Psoas muscle (tissue), 8 donors: ENCODE measurements around the gene MFSD8. TPM values are rescaled to one million over a fixed set of nuclear protein-coding genes. Genes with fewer than 3 reads are reported as not detected.
"Not testable (repeated sequence)": the region's sequence is repeated elsewhere in the genome, so short reads cannot be mapped to it uniquely, and the experiment has no call there.

ENCODE experiments used
- ATAC-seq, 4 donors: fragments of 200-7000 bp; cut with Tn5 transposase; one replicate each; pipeline ENCODE4 v1.9.1; 2020; ENCODE audit warnings: moderate library complexity in 3 of 4, mild to moderate bottlenecking in 2 of 4
- DNase-seq, 2 donors: peaks; one replicate each; pipeline ENCODE4 v3.0.0-alpha.2; 2020
- H3K27ac ChIP-seq: fragments of 200-600 bp; one replicate; pipeline ENCODE4 v1.8.0; 2022
- H3K27me3 ChIP-seq, 3 donors: fragments of 200-600 bp in 1 of 3; one replicate each; pipeline versions ENCODE4 v1.6.1 to v1.8.0; 2013 to 2022; ENCODE audit warnings: low read length in 2 of 3, mild to moderate bottlenecking in 2 of 3, moderate library complexity in 1 of 3; ENCODE audit not compliant: insufficient read depth in 3 of 3
- H3K36me3 ChIP-seq, 2 donors: fragments of 200-600 bp in 1 of 2; one replicate each; pipeline versions ENCODE4 v1.6.1 to v1.8.0; 2013 to 2022; ENCODE audit warnings: low read depth in 1 of 2, mild to moderate bottlenecking in 1 of 2, moderate library complexity in 1 of 2; ENCODE audit not compliant: insufficient read depth in 1 of 2
- H3K4me1 ChIP-seq: fragments of 200-600 bp; one replicate; pipeline ENCODE4 v1.8.0; 2022
- H3K4me3 ChIP-seq: fragments of 200-600 bp; one replicate; pipeline ENCODE4 v1.8.0; 2022; ENCODE audit warnings: mild to moderate bottlenecking
- H3K9me3 ChIP-seq: fragments of 200-600 bp; one replicate; pipeline ENCODE4 v1.8.0; 2022
- CTCF ChIP-seq: fragments of 200-600 bp; IDR thresholded peaks from one replicate; pipeline ENCODE4 v1.8.0; 2022; ENCODE audit warnings: antibody characterized with exemption
- WGBS, 3 donors: extraction: QIAGEN DNeasy Blood & Tissue Kit; methylation state at CpG; one replicate each; pipeline versions ENCODE4 v1.1.6 to v1.1.7; 2013; 5-methylcytosine and 5-hydroxymethylcytosine counted together
- intact Hi-C, 2 donors: fragments of 100-400 bp; cut with DNase I; formaldehyde crosslinking; loops; one replicate each; pipeline versions ENCODE4 v1.11.0 to v1.14.2; 2022
- polyA plus RNA-seq, 3 donors: library from polyadenylated mRNA; stranded (reverse); fragments of 200-250 nt; gene quantifications; one replicate each; pipeline ENCODE4 v1.2.3, GENCODE V29; 2013
- total RNA-seq, 4 donors: library from RNA; stranded (reverse); fragmentation: NEBNext Ultra II Directional in 2 of 4; extraction: Animal tissue kit (Norgen Biotek cat#: 25700) in 2 of 4; gene quantifications; one replicate each; pipeline versions ENCODE4 v1.2.1 to v1.2.4, GENCODE V29; 2021 to 2023
- donor health status: healthy with polysubstance abuse.
- donor health status: DM: no; HTN: no; CAD: no; lungs with moderate emphysema.
- donor health status: Bipolar disorder and iron deficiency.
- donor health status: healthy.
- donor health status: DM: yes; HTN: yes; CAD: no.
- donor health status: DM: no; HTN: no; CAD: no.
- donor health status: DM: no; HTN: no; CAD: no.
- donor health status: DM: yes; HTN: yes; CAD: no.

MFSD8 gene
- total and polyA plus RNA-seq, 7 donors, result 3.7 to 10.9 (median 6.5) TPM

- ATAC-seq (no peak), DNase-seq (no peak)
- Histone ChIP-seq H3K9me3 (no peaks in the 10 kb centered on the region), H3K36me3 (peaks cover 0 to 32% of the 10 kb centered on the region in 2 donors), H3K4me1 (no peaks in the 10 kb centered on the region), H3K4me3 (no peak overlapping the region), H3K27ac (no peak overlapping the region), H3K27me3 (no peaks in the 10 kb centered on the region)
- intact Hi-C loops, result no loop called here
- WGBS, 3 donors, result 90 to 99% (median 97%) methylated on average over 1 of the region's 1 CpG
- TF ChIP-seq CTCF, result no peak
Observed at GRCh38 chr4:127936974-127937373, 28.0 kb downstream of the MFSD8 start.

GRCh38 chr4:127931836-127932235, 33.1 kb downstream of the MFSD8 start:
- H3K4me3 ChIP-seq, ATAC-seq, H3K9me3 ChIP-seq, DNase-seq, H3K27me3 ChIP-seq, H3K4me1 ChIP-seq, intact Hi-C loops, H3K27ac ChIP-seq: not testable (repeated sequence)
- H3K36me3 ChIP-seq, result peaks cover 4 to 56% of the 10 kb centered on the region in 2 donors
- 85 to 96% (median 90%) methylated on average over 6 of the region's 6 CpGs for WGBS, 3 donors

- TF ChIP-seq CTCF, result no peak
- Histone ChIP-seq H3K36me3 (peaks cover 4 to 65% of the 10 kb centered on the region in 2 donors), H3K27me3 (no peaks in the 10 kb centered on the region), H3K4me1 (no peaks in the 10 kb centered on the region), H3K9me3 (no peaks in the 10 kb centered on the region), H3K4me3 (no peak overlapping the region), H3K27ac (no peak overlapping the region)
- intact Hi-C loops, result no loop called here
- DNase-seq (no peak), ATAC-seq (no peak)
- 94 to 100% (median 97%) methylated on average over 1 of the region's 1 CpG for WGBS, 3 donors
Observed at GRCh38 chr4:127930175-127930574, 34.8 kb downstream of the MFSD8 start.

- H3K27ac ChIP-seq, DNase-seq, ATAC-seq, H3K9me3 ChIP-seq, H3K27me3 ChIP-seq, H3K4me3 ChIP-seq, intact Hi-C loops, H3K4me1 ChIP-seq: not testable (repeated sequence)
- peaks cover 4 to 62% of the 10 kb centered on the region in 2 donors for H3K36me3 ChIP-seq
- 94 to 100% (median 99%) methylated on average over 2 of the region's 2 CpGs for WGBS, 3 donors
Observed at GRCh38 chr4:127925720-127926119, 39.3 kb downstream of the MFSD8 start.

- H3K4me3 ChIP-seq, result no peak overlapping the region
- TF ChIP-seq CTCF, result no peak
- H3K4me1 ChIP-seq, result peaks cover 3% of the 10 kb centered on the region
- H3K36me3 ChIP-seq, result peaks cover 2 to 61% of the 10 kb centered on the region in 2 donors
- no peaks in the 10 kb centered on the region for H3K27me3 ChIP-seq
- DNase-seq, result no peak
- intact Hi-C loops, result no loop called here
- WGBS, 3 donors, result 96 to 100% (median 100%) methylated on average over 2 of the region's 2 CpGs
- no peak for ATAC-seq
- no peaks in the 10 kb centered on the region for H3K9me3 ChIP-seq
- no peak overlapping the region for H3K27ac ChIP-seq
Observed at GRCh38 chr4:127922226-127922625, 42.7 kb downstream of the MFSD8 start.

- Histone ChIP-seq H3K4me3 (no peak overlapping the region), H3K36me3 (peaks cover 0 to 49% of the 10 kb centered on the region in 2 donors), H3K4me1 (peaks cover 9% of the 10 kb centered on the region), H3K27ac (no peak overlapping the region), H3K27me3 (no peaks in the 10 kb centered on the region), H3K9me3 (no peaks in the 10 kb centered on the region)
- intact Hi-C loops, result no loop called here
- no peak for ATAC-seq
- WGBS, 3 donors, result 82 to 88% (median 85%) methylated on average over 3 of the region's 3 CpGs
- DNase-seq, result no peak
- TF ChIP-seq CTCF, result no peak
Observed at GRCh38 chr4:127920521-127920920, 44.5 kb downstream of the MFSD8 start.
